B cell (primary cell): ENCODE measurements around the gene TMEM213. TPM values are rescaled to one million over a fixed set of nuclear protein-coding genes. Genes with fewer than 3 reads are reported as not detected.

Source experiments
- ATAC-seq: fragments of 200-7000 bp; cut with Tn5 transposase; one replicate; pipeline ENCODE4 v1.10.0; 2021; ENCODE audit warnings: low read depth, mild to moderate bottlenecking, moderate number of reproducible peaks, moderate library complexity
- CTCF ChIA-PET: fragments of 350-600 bp; sonication (Branson Sonifier 250); formaldehyde crosslinking; loops from one replicate; lab custom pipeline; 2021; ENCODE audit warnings: antibody characterized with exemption, inconsistent platforms; lab: Charles Lee
- POLR2A ChIA-PET: fragments of 350-600 bp; sonication (Branson Sonifier 250); formaldehyde crosslinking; loops from one replicate; lab custom pipeline; 2021; ENCODE audit warnings: antibody characterized with exemption; lab: Charles Lee
- DNase-seq: peaks from one replicate; pipeline ENCODE4 v3.0.0; 2013
- H2AFZ ChIP-seq: 2 replicates; pipeline ENCODE4 v1.6.1; 2012; ENCODE audit warnings: mild to moderate bottlenecking, low read depth, low read length; ENCODE audit not compliant: insufficient read depth, poor library complexity, severe bottlenecking
- H3K27ac ChIP-seq, 2 donors: 1 replicate in 1 of 2; 2 replicates in 1 of 2; pipeline ENCODE4 v1.5.1; 2012 to 2013; ENCODE audit warnings: low read length in 2 of 2, mild to moderate bottlenecking in 2 of 2, moderate library complexity in 1 of 2
- H3K27me3 ChIP-seq, 4 experiments: fragments of 200-600 bp in 1 of 4; sonication (generic) in 1 of 4; replicated peaks in 1 of 4; 1 replicate in 2 of 4; 2 replicates in 2 of 4; pipeline versions ENCODE4 v1.6.1 to v1.7.0; 2013 to 2016; ENCODE audit warnings: low read length in 3 of 4, mild to moderate bottlenecking in 2 of 4, mixed read lengths in 1 of 4, moderate library complexity in 1 of 4; ENCODE audit not compliant: insufficient read depth in 4 of 4, control insufficient read depth in 3 of 4; ENCODE audit errors: control extremely low read depth in 1 of 4
- H3K36me3 ChIP-seq, 2 experiments: replicated peaks in 1 of 2; 1 replicate in 1 of 2; 2 replicates in 1 of 2; pipeline versions ENCODE4 v1.6.1 to v1.7.1; 2013; ENCODE audit warnings: low read length in 1 of 2; ENCODE audit not compliant: insufficient read depth in 2 of 2, control insufficient read depth in 1 of 2; ENCODE audit errors: control extremely low read depth in 1 of 2, extremely low read depth in 1 of 2
- H3K4me1 ChIP-seq, 2 donors: fragments of 200-600 bp in 1 of 2; sonication (generic) in 1 of 2; 1 replicate in 1 of 2; 2 replicates in 1 of 2; pipeline versions ENCODE4 v1.5.1 to v1.6.1; 2013 to 2017; ENCODE audit warnings: low read length in 2 of 2; ENCODE audit not compliant: control insufficient read depth in 2 of 2, insufficient read depth in 2 of 2
- H3K4me2 ChIP-seq: replicated peaks from 2 replicates; pipeline ENCODE3; 2012; ENCODE audit warnings: mild to moderate bottlenecking, low read depth, low read length; ENCODE audit not compliant: poor library complexity, severe bottlenecking
- H3K4me3 ChIP-seq, 5 experiments: fragments of 200-600 bp in 1 of 5; sonication (generic) in 1 of 5; 1 replicate in 3 of 5; 2 replicates in 2 of 5; pipeline versions ENCODE4 v1.5.1 to v1.7.0; 2011 to 2016; ENCODE audit warnings: low read length in 4 of 5, mild to moderate bottlenecking in 4 of 5, low read depth in 2 of 5, control low read depth in 1 of 5, moderate library complexity in 1 of 5; ENCODE audit not compliant: insufficient read depth in 1 of 5; ENCODE audit errors: control extremely low read depth in 1 of 5, extremely low read depth in 1 of 5
- H3K79me2 ChIP-seq: fragments of 200-600 bp; sonication (generic); one replicate; pipeline ENCODE4 v1.6.0; 2016; ENCODE audit warnings: low read length; ENCODE audit not compliant: control insufficient read depth, insufficient read depth
- H3K9ac ChIP-seq: fragments of 200-600 bp; sonication (generic); 2 replicates; pipeline ENCODE4 v1.6.1; 2017; ENCODE audit warnings: mild to moderate bottlenecking, low read length, moderate library complexity
- H3K9me3 ChIP-seq, 3 donors: one replicate each; pipeline versions ENCODE4 v1.6.1 to v1.7.1; 2013; ENCODE audit warnings: low read length in 2 of 3; ENCODE audit not compliant: control insufficient read depth in 2 of 3, insufficient read depth in 1 of 3; ENCODE audit errors: control extremely low read depth in 1 of 3
- H4K20me1 ChIP-seq: 2 replicates; pipeline ENCODE4 v1.6.0; 2012; ENCODE audit warnings: mild to moderate bottlenecking, low read length; ENCODE audit not compliant: insufficient read depth, control insufficient read depth, poor library complexity, severe bottlenecking
- H3K27ac Mint-ChIP-seq: one replicate; pipeline ENCODE4 v1.8.0; 2021; ENCODE audit warnings: mixed read lengths
- H3K27me3 Mint-ChIP-seq: one replicate; pipeline ENCODE4 v1.8.0; 2021; ENCODE audit warnings: mixed read lengths
- H3K4me1 Mint-ChIP-seq: one replicate; pipeline ENCODE4 v1.8.0; 2021; ENCODE audit warnings: mixed read lengths
- H3K4me3 Mint-ChIP-seq: one replicate; pipeline ENCODE4 v1.8.0; 2021; ENCODE audit warnings: mixed read lengths
- H3K9me3 Mint-ChIP-seq: one replicate; pipeline ENCODE4 v1.8.0; 2022; ENCODE audit warnings: mixed read lengths; ENCODE audit not compliant: insufficient read depth
- EZH2 ChIP-seq: IDR thresholded peaks from 2 replicates; pipeline ENCODE4 v1.6.1; 2012; ENCODE audit warnings: borderline replicate concordance, low read depth, mild to moderate bottlenecking, moderate library complexity, low read length; ENCODE audit not compliant: insufficient read depth, poor library complexity, severe bottlenecking
- WGBS: methylation state at CpG from one replicate; pipeline ENCODE4 v1.1.5; 2013; ENCODE audit warnings: missing lambda C conversion rate; ENCODE audit not compliant: insufficient coverage; 5-methylcytosine and 5-hydroxymethylcytosine counted together
- intact Hi-C: fragments of 100-400 bp; cut with micrococcal nuclease; formaldehyde crosslinking; loops from one replicate; pipeline ENCODE4 v1.10.0; 2022
- polyA plus RNA-seq: library from polyadenylated mRNA; depleted of rRNA; stranded (reverse); fragments of >200 nt; gene quantifications from 2 replicates; pipeline ENCODE4 v1.2.3, GENCODE V29; 2012
- total RNA-seq, 2 donors: library from RNA; stranded (reverse); fragments of 120-200 nt in 1 of 2; gene quantifications; 1 replicate in 1 of 2; 2 replicates in 1 of 2; pipeline versions ENCODE4 v1.2.3 to v1.2.4, GENCODE V29; 2013 to 2022
- TF ChIP-seq, protein P1 (sequence below): fragments of 200-600 bp; IDR thresholded peaks from one replicate; pipeline ENCODE4 v1.8.0; 2022; ENCODE audit warnings: antibody characterized with exemption, mild to moderate bottlenecking

TMEM213 gene
- total and polyA plus RNA-seq, 2 donors (not counting 1 experiment from before 2014, with no cell fraction given), result not detected

DNA sequence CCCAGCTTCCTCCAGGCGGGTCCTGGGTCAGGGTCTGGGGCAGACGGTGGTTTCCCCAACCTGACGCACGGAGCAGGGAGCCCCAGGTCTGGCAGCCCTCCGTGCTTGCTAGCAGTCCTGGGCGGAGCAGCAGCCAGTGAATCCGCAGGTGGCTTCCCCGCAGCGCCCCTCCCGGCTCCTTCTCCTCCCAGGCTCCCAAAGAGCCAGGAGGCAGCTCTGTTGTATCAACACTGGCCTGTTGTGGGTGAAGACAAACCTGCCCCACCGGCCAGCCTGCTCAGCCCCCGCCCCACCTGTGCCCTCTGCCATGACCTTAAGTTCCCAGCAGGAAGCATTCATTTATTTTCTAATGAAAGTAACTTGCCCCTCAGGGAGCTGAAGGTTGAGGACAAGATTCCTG is 24.0 kb upstream of the TMEM213 start:
- H3K9me3 Mint-ChIP-seq, result no peaks in the 10 kb centered on the region

GRCh38 chr7:138776166-138776833 is 21.5 kb upstream of the TMEM213 start:
- intact Hi-C loops, result no loop called here
- Mint-ChIP-seq H3K27ac (no peak overlapping the region), H3K4me3 (no peak overlapping the region), H3K4me1 (no peaks in the 10 kb centered on the region), H3K9me3 (no peaks in the 10 kb centered on the region), H3K27me3 (no peaks in the 10 kb centered on the region)
- H4K20me1 ChIP-seq, result no peaks in the 10 kb centered on the region
- H3K79me2 ChIP-seq, result no peaks in the 10 kb centered on the region
- 82% methylated on average over 8 of the region's 10 CpGs for WGBS
- ChIA-PET CTCF (no interaction called here), POLR2A (no interaction called here)
- H3K27me3 ChIP-seq, result no peaks in the 10 kb centered on the region
- no peak overlapping the region for H3K27ac ChIP-seq
- no peak for TF ChIP-seq EZH2
- TF ChIP-seq, protein P1, sequence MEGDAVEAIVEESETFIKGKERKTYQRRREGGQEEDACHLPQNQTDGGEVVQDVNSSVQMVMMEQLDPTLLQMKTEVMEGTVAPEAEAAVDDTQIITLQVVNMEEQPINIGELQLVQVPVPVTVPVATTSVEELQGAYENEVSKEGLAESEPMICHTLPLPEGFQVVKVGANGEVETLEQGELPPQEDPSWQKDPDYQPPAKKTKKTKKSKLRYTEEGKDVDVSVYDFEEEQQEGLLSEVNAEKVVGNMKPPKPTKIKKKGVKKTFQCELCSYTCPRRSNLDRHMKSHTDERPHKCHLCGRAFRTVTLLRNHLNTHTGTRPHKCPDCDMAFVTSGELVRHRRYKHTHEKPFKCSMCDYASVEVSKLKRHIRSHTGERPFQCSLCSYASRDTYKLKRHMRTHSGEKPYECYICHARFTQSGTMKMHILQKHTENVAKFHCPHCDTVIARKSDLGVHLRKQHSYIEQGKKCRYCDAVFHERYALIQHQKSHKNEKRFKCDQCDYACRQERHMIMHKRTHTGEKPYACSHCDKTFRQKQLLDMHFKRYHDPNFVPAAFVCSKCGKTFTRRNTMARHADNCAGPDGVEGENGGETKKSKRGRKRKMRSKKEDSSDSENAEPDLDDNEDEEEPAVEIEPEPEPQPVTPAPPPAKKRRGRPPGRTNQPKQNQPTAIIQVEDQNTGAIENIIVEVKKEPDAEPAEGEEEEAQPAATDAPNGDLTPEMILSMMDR, result no peak
- H2AFZ ChIP-seq, result no peak overlapping the region
- H3K4me1 ChIP-seq, result no peaks in the 10 kb centered on the region
- ATAC-seq (no peak), DNase-seq (no peak)
- no peak overlapping the region for H3K4me2 ChIP-seq
- no peak overlapping the region for H3K4me3 ChIP-seq
- H3K9ac ChIP-seq, result no peak overlapping the region
- H3K36me3 ChIP-seq, result no peaks in the 10 kb centered on the region
- H3K9me3 ChIP-seq, result peaks cover 0 to 2% (median 0%) of the 10 kb centered on the region in 3 donors

More for the DNA sequence above, 24.0 kb upstream of the TMEM213 start:
- H4K20me1 ChIP-seq, result no peaks in the 10 kb centered on the region
- DNase-seq, result no peak
- intact Hi-C loops, result no loop called here
- no peak overlapping the region for H2AFZ ChIP-seq
- peaks cover 0 to 2% (median 0%) of the 10 kb centered on the region in 3 donors for H3K9me3 ChIP-seq
- no peak overlapping the region for H3K4me3 ChIP-seq
- WGBS, result 93% methylated on average over 10 of the region's 12 CpGs
- H3K36me3 ChIP-seq, result no peaks in the 10 kb centered on the region
- POLR2A ChIA-PET, result no interaction called here
- Mint-ChIP-seq H3K27me3 (no peaks in the 10 kb centered on the region), H3K27ac (no peak overlapping the region), H3K4me1 (no peaks in the 10 kb centered on the region), H3K4me3 (no peak overlapping the region)
- no peak overlapping the region for H3K4me2 ChIP-seq
- CTCF ChIA-PET, result no interaction called here
- no peaks in the 10 kb centered on the region for H3K4me1 ChIP-seq
- no peaks in the 10 kb centered on the region for H3K27me3 ChIP-seq
- no peak overlapping the region for H3K27ac ChIP-seq
- TF ChIP-seq, protein P1, result no peak
- TF ChIP-seq EZH2, result no peak
- no peaks in the 10 kb centered on the region for H3K79me2 ChIP-seq
- ATAC-seq, result no peak
- no peak overlapping the region for H3K9ac ChIP-seq
